Measurements from ENCODE around the gene MUC15.

- TF ChIP-seq CTCF (IDR thresholded peaks at IDR 0.05): no peak
- TF ChIP-seq POLR2A (IDR thresholded peaks at IDR 0.05): no peak
- TF ChIP-seq EP300 (IDR thresholded peaks at IDR 0.05): no peak
Observed at GRCh38 chr11:26578998-26579661, 7.1 kb upstream of the MUC15 start.

Data from ovary (tissue), 3 donors.